Esophagus squamous epithelium (tissue), 4 donors: ENCODE results near the gene SOS1.

Experiments
- POLR2A ChIP-seq, 4 donors: fragments of 450-650 bp; IDR thresholded peaks; one replicate each; pipeline ENCODE4 v1.6.1; 2017; ENCODE audit warnings: antibody characterized with exemption in 4 of 4, mild to moderate bottlenecking in 4 of 4, moderate library complexity in 3 of 4
- TF ChIP-seq, protein P1 (sequence below), 6 experiments: fragments of 450-650 bp in 4 of 6; fragments of 200-600 bp in 2 of 6; sonication (generic) in 2 of 6; IDR thresholded peaks; one replicate each; pipeline ENCODE4 v1.5.1; 2016 to 2019; ENCODE audit warnings: antibody characterized with exemption in 6 of 6, mild to moderate bottlenecking in 4 of 6, moderate library complexity in 4 of 6

DNA sequence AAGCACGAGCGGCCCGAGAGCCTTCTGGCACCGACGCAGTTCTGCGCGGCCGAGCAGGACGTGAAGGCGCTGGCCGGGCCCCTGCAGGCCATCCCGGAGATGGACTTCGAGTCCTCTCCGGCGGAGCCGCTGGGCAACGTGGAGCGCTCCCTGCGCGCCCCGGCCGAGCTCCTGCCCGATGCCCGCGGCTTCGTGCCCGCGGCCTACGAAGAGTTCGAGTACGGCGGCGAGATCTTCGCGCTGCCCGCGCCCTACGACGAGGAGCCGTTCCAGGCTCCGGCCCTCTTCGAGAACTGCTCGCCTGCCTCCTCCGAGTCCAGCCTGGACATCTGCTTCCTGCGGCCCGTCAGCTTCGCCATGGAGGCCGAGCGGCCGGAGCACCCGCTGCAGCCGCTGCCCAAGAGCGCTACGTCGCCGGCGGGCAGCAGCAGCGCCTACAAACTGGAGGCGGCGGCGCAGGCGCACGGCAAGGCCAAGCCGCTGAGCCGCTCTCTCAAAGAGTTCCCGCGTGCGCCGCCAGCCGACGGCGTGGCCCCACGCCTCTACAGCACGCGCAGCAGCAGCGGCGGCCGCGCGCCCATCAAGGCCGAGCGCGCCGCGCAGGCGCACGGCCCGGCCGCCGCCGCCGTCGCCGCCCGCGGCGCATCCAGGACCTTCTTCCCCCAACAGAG is 160.8 kb downstream of the SOS1 start:
- TF ChIP-seq, protein P1, sequence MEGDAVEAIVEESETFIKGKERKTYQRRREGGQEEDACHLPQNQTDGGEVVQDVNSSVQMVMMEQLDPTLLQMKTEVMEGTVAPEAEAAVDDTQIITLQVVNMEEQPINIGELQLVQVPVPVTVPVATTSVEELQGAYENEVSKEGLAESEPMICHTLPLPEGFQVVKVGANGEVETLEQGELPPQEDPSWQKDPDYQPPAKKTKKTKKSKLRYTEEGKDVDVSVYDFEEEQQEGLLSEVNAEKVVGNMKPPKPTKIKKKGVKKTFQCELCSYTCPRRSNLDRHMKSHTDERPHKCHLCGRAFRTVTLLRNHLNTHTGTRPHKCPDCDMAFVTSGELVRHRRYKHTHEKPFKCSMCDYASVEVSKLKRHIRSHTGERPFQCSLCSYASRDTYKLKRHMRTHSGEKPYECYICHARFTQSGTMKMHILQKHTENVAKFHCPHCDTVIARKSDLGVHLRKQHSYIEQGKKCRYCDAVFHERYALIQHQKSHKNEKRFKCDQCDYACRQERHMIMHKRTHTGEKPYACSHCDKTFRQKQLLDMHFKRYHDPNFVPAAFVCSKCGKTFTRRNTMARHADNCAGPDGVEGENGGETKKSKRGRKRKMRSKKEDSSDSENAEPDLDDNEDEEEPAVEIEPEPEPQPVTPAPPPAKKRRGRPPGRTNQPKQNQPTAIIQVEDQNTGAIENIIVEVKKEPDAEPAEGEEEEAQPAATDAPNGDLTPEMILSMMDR (IDR thresholded peaks at IDR 0.05), result peak in 1 of 6 experiments; percentile 5
- TF ChIP-seq POLR2A (IDR thresholded peaks at IDR 0.05), result no peak
